K562 (cell line): ENCODE results near the gene ERP29. TPM values are rescaled to one million over a fixed set of nuclear protein-coding genes. Genes with fewer than 3 reads are reported as not detected.

Source experiments
- CBX5 ChIP-seq: IDR thresholded peaks from 2 replicates; pipeline ENCODE4 v1.6.1; 2014; ENCODE audit warnings: low read depth, borderline replicate concordance
- CTBP1 ChIP-seq: fragments of 450-650 bp; IDR thresholded peaks from 2 replicates; pipeline ENCODE4 v1.6.1; 2016; ENCODE audit warnings: borderline replicate concordance
- GABPA ChIP-seq: fragments of 200-800 bp; sonication (Bioruptor generic); conservative IDR thresholded peaks from 2 replicates; pipeline ENCODE4 v1.6.1; 2016; ENCODE audit warnings: low read depth, missing genetic modification characterization, missing compliant biosample characterization
- GTF2A2 ChIP-seq: IDR thresholded peaks from 2 replicates; pipeline ENCODE4 v1.6.1; 2016; ENCODE audit warnings: mild to moderate bottlenecking, missing genetic modification characterization, missing compliant biosample characterization
- LARP7 ChIP-seq: fragments of 450-650 bp; IDR thresholded peaks from 2 replicates; pipeline ENCODE4 v1.6.1; 2016
- MTA1 ChIP-seq: fragments of 450-650 bp; IDR thresholded peaks from 2 replicates; pipeline ENCODE4 v1.6.1; 2017; ENCODE audit warnings: borderline replicate concordance
- PHTF2 ChIP-seq: fragments of 250-450 bp; sonication (Bioruptor Pico); IDR thresholded peaks from 2 replicates; pipeline ENCODE4 v1.5.0; 2021; ENCODE audit warnings: mild to moderate bottlenecking
- RAD51 ChIP-seq: fragments of 450-650 bp; IDR thresholded peaks from 2 replicates; pipeline ENCODE4 v1.7.1; 2016; ENCODE audit warnings: low read depth, mild to moderate bottlenecking, borderline replicate concordance
- RBFOX2 ChIP-seq: fragments of 200-400 bp; formaldehyde crosslinking; IDR thresholded peaks from 2 replicates; pipeline ENCODE4 v1.6.1; 2017; ENCODE audit warnings: low read depth, mild to moderate bottlenecking, low read length, moderate library complexity
- SAFB ChIP-seq: fragments of 200-400 bp; formaldehyde crosslinking; IDR thresholded peaks from 2 replicates; pipeline ENCODE4 v1.6.1; 2017; ENCODE audit warnings: low read depth, low read length, borderline replicate concordance
- TEAD4 ChIP-seq, 2 experiments: sonication (generic) in 1 of 2; formaldehyde crosslinking in 1 of 2; IDR thresholded peaks; 2 replicates each; pipeline versions ENCODE4 v1.6.1 to v1.8.0; 2012 to 2022; ENCODE audit warnings: borderline replicate concordance in 1 of 2, inconsistent platforms in 1 of 2, low read length in 1 of 2, mild to moderate bottlenecking in 1 of 2, missing genetic modification reagents in 1 of 2
- ZZZ3 ChIP-seq: fragments of 450-650 bp; IDR thresholded peaks from 2 replicates; pipeline ENCODE4 v1.6.1; 2016; ENCODE audit warnings: antibody characterized with exemption, mild to moderate bottlenecking, moderate library complexity
- polyA plus RNA-seq, 8 experiments: library from polyadenylated mRNA; depleted of rRNA in 4 of 8; stranded (reverse) in 5 of 8; unstranded in 3 of 8; fragments of >200 nt; fragmentation: Nextera tagmentation in 2 of 8; fragmentation: Illumina TruSeq in 1 of 8; extraction: Ambion mirVana in 2 of 8; extraction: Trizol in 1 of 8; gene quantifications; 2 replicates each; pipeline versions ENCODE4 v1.2.1 to v1.2.3, GENCODE V29; 2011 to 2014; ENCODE audit warnings: inconsistent platforms in 1 of 8, missing spikeins in 1 of 8
- total RNA-seq, 7 experiments: library from RNA; depleted of rRNA in 6 of 7; stranded (reverse); fragments of >200 nt in 6 of 7; fragmentation: Illumina TruSeq in 2 of 7; extraction: Trizol in 2 of 7; gene quantifications; 2 replicates each; pipeline versions ENCODE4 v1.2.1 to v1.2.3, GENCODE V29; 2011 to 2021; ENCODE audit warnings: low replicate concordance in 1 of 7
- TF ChIP-seq, protein P1 (sequence below): fragments of 450-650 bp; formaldehyde crosslinking; IDR thresholded peaks from 2 replicates; pipeline ENCODE4 v1.4.0; 2020; ENCODE audit warnings: mild to moderate bottlenecking, mixed read lengths
- TF ChIP-seq, protein P2 (sequence below): fragments of 450-650 bp; IDR thresholded peaks from 2 replicates; pipeline ENCODE4 v1.6.1; 2017; ENCODE audit warnings: antibody characterized with exemption, mild to moderate bottlenecking
- TF ChIP-seq, protein P3 (sequence below): fragments of 250-450 bp; sonication (Bioruptor Pico); IDR thresholded peaks from 2 replicates; pipeline ENCODE4 v1.4.0; 2020

The ERP29 gene
- total and polyA plus RNA-seq, 9 of the 15 experiments (the other 6 are each of a cell fraction or from before 2014, with no cell fraction given) = 42.4 to 146 (median 111) TPM

DNA sequence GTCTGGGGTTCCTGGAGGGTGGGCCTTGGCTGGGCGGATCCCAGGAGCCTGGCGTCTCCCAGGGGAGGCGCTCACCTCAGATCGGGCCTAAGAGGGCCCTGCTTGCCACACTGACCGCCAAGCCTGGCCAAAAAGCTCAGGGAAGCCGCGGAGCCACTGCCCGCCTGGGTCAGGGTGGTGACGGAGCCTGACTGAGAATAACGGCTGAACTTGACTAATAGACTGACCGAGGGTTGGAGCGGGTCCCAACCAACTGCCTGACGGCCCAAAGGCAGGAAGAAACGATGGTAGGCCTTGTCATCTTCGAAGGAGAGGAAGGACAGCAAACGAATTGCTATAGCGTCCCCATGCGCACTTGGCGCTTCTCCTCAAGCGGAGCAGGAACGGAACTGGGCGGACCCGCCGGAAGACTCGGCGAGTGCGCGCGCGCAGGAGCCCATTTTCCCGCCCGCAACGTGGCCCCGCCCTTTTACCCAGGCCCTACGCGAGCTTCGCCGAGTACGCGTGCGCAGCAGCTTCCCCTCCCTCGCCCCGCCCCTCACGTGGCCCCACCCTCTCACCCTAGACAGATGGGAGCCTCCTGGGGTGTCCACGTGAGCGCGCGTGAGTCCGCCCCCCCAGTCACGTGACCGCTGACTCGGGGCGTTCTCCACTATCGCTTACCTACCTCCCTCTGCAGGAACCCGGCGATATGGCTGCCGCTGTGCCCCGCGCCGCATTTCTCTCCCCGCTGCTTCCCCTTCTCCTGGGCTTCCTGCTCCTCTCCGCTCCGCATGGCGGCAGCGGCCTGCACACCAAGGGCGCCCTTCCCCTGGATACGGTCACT, at the start of gene ERP29, which contains the start of gene TMEM116 (continued):
- TF ChIP-seq RBFOX2 (peak; percentile 93), GTF2A2 (tag) (no peak), CBX5 (no peak), CTBP1 (peak; percentile 36), SAFB (no peak), LARP7 (peak; percentile 86; the same call in 1 of the 2 replicates), PHTF2 (CRISPR knock-in tag) (no peak), RAD51 (peak; percentile 100), GABPA (tag) (peak; percentile 85), ZZZ3 (no peak), TEAD4 (IDR thresholded peaks at IDR 0.05; ENCODE audit: low read length) (peak; percentile 23; the same call in 1 of the 2 replicates), TEAD4 (CRISPR knock-in tag; IDR thresholded peaks at IDR 0.05; ENCODE audit: borderline replicate concordance) (no peak), MTA1 (0 out of 2 replicates have a peak, but pooled peaks have one; percentile 5)
- TF ChIP-seq, protein P1, sequence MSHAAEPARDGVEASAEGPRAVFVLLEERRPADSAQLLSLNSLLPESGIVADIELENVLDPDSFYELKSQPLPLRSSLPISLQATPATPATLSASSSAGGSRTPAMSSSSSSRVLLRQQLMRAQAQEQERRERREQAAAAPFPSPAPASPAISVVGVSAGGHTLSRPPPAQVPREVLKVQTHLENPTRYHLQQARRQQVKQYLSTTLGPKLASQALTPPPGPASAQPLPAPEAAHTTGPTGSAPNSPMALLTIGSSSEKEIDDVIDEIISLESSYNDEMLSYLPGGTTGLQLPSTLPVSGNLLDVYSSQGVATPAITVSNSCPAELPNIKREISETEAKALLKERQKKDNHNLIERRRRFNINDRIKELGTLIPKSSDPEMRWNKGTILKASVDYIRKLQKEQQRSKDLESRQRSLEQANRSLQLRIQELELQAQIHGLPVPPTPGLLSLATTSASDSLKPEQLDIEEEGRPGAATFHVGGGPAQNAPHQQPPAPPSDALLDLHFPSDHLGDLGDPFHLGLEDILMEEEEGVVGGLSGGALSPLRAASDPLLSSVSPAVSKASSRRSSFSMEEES (CRISPR knock-in tag) = peak; percentile 100
- TF ChIP-seq, protein P2, sequence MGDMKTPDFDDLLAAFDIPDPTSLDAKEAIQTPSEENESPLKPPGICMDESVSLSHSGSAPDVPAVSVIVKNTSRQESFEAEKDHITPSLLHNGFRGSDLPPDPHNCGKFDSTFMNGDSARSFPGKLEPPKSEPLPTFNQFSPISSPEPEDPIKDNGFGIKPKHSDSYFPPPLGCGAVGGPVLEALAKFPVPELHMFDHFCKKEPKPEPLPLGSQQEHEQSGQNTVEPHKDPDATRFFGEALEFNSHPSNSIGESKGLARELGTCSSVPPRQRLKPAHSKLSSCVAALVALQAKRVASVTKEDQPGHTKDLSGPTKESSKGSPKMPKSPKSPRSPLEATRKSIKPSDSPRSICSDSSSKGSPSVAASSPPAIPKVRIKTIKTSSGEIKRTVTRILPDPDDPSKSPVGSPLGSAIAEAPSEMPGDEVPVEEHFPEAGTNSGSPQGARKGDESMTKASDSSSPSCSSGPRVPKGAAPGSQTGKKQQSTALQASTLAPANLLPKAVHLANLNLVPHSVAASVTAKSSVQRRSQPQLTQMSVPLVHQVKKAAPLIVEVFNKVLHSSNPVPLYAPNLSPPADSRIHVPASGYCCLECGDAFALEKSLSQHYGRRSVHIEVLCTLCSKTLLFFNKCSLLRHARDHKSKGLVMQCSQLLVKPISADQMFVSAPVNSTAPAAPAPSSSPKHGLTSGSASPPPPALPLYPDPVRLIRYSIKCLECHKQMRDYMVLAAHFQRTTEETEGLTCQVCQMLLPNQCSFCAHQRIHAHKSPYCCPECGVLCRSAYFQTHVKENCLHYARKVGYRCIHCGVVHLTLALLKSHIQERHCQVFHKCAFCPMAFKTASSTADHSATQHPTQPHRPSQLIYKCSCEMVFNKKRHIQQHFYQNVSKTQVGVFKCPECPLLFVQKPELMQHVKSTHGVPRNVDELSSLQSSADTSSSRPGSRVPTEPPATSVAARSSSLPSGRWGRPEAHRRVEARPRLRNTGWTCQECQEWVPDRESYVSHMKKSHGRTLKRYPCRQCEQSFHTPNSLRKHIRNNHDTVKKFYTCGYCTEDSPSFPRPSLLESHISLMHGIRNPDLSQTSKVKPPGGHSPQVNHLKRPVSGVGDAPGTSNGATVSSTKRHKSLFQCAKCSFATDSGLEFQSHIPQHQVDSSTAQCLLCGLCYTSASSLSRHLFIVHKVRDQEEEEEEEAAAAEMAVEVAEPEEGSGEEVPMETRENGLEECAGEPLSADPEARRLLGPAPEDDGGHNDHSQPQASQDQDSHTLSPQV = peak; percentile 96
- TF ChIP-seq, protein P3, sequence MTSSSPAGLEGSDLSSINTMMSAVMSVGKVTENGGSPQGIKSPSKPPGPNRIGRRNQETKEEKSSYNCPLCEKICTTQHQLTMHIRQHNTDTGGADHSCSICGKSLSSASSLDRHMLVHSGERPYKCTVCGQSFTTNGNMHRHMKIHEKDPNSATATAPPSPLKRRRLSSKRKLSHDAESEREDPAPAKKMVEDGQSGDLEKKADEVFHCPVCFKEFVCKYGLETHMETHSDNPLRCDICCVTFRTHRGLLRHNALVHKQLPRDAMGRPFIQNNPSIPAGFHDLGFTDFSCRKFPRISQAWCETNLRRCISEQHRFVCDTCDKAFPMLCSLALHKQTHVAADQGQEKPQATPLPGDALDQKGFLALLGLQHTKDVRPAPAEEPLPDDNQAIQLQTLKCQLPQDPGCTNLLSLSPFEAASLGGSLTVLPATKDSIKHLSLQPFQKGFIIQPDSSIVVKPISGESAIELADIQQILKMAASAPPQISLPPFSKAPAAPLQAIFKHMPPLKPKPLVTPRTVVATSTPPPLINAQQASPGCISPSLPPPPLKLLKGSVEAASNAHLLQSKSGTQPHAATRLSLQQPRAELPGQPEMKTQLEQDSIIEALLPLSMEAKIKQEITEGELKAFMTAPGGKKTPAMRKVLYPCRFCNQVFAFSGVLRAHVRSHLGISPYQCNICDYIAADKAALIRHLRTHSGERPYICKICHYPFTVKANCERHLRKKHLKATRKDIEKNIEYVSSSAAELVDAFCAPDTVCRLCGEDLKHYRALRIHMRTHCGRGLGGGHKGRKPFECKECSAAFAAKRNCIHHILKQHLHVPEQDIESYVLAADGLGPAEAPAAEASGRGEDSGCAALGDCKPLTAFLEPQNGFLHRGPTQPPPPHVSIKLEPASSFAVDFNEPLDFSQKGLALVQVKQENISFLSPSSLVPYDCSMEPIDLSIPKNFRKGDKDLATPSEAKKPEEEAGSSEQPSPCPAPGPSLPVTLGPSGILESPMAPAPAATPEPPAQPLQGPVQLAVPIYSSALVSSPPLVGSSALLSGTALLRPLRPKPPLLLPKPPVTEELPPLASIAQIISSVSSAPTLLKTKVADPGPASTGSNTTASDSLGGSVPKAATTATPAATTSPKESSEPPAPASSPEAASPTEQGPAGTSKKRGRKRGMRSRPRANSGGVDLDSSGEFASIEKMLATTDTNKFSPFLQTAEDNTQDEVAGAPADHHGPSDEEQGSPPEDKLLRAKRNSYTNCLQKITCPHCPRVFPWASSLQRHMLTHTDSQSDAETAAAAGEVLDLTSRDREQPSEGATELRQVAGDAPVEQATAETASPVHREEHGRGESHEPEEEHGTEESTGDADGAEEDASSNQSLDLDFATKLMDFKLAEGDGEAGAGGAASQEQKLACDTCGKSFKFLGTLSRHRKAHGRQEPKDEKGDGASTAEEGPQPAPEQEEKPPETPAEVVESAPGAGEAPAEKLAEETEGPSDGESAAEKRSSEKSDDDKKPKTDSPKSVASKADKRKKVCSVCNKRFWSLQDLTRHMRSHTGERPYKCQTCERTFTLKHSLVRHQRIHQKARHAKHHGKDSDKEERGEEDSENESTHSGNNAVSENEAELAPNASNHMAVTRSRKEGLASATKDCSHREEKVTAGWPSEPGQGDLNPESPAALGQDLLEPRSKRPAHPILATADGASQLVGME (CRISPR knock-in tag) = 0 out of 2 replicates have a peak, but pooled peaks have one; percentile 39
